HTR-8/SVneo (cell line): ENCODE measurements around the gene MAP7D1.

ENCODE experiments used
- DNase-seq: peaks from one replicate; pipeline ENCODE4 v3.0.0; 2011; ENCODE audit warnings: low spot score, mixed read lengths; ENCODE audit not compliant: insufficient read length
- FAIRE-seq: peaks from 2 replicates; lab custom pipeline; 2011; peaks lifted over from hg19 to GRCh38; lab: Jason Lieb, UNC

Gene MAP7D1

DNA sequence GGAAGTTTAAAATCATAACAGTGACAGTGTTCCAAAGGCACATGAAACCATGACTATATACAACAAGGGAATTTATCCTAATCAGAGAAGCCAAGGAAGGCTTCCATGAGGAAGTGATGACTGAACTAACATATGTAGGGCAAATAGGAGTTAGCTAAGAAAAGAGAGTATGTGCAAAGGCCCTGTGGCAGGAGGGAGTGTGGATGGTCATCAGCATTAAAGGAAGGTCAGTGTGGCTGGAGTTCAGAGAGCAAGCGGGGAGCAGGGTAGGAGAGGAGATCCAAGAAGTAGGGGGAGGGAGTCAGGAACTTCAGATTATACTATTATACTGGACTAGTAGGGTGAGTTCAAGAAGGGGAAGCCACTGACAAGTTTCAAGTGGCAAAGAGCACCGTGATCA lies 8.4 kb downstream of the MAP7D1 start:
- no peak for DNase-seq
- no peak for FAIRE-seq

DNA sequence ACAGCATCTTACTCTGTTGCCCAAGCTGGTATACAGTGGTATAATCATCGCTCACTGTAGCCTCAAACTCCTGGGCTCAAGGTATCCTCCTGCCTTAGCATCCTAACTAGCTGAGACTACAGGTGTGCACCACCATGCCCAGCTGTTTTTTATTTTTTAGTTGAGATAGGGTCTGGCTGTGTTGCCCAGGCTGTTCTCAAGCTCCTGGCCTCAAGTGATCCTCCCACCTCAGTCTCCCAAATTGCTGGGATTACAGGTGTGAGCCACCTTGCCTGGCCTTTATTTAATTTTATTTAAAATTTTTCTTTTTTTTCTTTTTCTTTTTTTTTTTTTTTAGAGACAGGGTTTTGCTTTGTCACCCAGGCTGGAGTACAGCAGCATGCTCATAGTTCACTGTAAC lies 9.2 kb downstream of the MAP7D1 start:
- no peak for FAIRE-seq
- no peak for DNase-seq

DNA sequence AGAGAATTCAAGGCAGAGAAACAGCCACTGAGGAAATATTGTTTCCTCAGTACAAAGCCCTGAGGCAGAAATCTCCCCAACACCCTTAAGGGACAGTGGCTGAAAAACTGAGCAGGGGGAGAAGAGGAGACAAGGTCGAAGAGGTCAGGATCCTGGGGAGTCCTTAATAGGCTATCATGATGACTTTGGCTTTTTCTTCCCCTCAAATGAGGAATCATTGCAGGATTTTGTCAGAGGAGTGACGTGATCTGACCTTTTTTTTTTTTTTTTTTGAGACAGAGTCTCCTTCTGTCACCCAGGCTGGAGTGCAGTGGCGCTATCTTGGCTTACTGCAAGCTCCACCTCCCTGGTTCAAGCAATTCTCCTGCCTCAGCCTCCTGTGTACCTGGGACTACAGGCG lies 10.2 kb downstream of the MAP7D1 start:
- no peak for DNase-seq
- FAIRE-seq = no peak

DNA sequence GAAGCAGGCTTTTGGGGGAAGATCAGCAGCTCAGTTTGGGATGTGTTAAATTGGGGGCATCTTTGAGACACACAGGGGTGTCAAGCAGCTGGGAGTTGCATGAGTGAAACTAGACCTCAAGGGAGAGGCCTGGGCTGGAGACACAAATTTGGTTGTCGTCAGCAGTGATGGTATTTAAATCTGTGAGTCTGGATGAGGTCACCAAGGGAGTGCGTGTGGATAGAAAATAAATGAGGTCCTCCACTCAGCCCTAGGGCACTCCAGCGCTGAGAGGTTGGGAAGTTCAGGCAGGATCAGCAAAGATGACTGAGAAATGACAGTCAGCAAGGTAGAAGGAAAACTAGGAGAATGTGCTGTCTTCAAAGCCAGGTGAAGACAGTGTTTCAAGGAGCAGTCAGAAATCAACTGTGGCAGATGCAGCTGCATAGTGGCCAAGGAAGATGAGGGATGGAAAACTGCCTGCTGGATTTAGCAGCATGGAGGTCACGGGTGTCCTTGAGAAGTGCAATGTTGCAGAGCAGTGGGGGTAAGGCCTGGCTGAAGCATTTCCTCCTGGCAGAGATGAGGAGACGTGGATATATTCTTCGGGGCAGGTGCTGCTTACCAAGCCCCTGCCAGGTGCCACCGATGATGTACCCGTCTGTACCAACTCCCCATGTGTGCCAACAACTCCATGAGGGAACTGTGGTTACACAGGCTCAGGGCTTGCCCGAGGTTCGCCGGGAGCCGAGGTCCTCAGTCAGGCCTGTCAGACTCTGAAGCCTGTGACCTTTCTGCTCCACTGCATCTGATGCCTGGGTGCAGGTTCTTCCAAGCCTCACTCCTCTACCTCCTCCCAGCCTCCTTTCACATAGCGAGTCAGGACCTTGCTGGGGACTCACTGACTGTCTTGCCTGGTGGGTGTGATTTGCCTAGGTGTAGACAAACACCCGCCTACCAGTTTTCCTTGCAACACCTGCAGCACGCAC lies 11.3 kb downstream of the MAP7D1 start:
- DNase-seq = no peak
- FAIRE-seq = no peak

DNA sequence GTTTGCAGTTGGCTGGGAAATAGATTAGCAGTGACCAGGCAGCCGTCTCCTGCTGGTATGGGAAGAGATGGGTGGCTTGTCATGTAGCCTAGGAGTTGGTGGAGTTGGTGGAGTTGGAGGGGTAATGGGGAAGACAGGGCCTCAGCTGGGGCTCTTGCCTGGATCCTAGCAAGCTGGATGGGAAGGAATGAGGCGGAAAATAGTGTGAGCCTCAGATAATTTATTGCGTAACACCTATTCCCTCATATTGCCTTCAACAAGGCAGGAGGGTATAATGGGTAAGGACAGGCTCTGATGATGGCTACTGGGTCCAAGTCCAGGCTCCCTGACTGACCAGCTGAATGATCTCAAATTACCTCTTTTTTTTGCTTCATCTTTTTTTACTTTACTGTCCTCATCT lies 12.6 kb downstream of the MAP7D1 start:
- no peak for DNase-seq
- FAIRE-seq = no peak

DNA sequence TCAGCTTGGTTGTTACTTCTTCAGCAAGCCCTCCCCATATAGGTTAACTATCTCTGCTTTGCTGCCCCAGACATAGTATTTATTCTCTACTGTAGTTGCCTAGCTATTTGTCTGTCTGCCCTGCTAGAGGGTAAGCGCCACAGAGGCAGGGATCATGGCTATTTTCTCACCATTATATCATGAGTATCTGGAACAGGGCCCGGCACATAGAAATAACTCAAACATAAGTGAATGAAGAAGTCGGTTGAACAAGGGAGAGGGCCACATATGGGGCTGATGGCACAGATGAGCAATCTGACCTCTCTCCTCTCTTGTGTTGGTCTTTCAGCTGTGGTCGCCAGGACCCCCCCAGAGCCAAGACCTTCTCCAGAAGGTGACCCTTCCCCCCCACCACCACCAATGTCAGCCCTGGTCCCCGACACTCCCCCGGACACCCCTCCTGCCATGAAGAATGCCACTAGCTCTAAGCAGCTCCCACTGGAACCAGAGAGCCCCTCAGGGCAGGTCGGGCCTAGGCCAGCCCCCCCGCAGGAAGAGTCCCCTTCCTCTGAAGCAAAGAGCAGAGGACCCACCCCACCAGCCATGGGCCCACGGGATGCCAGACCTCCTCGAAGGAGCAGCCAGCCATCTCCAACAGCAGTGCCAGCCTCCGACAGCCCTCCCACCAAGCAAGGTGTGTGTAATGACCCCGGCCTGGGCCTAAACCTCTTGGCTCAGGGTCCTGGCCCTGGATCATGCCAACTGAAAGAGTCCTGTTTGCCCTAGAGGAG lies 14.9 kb downstream of the MAP7D1 start:
- DNase-seq (no peak), FAIRE-seq (no peak)

DNA sequence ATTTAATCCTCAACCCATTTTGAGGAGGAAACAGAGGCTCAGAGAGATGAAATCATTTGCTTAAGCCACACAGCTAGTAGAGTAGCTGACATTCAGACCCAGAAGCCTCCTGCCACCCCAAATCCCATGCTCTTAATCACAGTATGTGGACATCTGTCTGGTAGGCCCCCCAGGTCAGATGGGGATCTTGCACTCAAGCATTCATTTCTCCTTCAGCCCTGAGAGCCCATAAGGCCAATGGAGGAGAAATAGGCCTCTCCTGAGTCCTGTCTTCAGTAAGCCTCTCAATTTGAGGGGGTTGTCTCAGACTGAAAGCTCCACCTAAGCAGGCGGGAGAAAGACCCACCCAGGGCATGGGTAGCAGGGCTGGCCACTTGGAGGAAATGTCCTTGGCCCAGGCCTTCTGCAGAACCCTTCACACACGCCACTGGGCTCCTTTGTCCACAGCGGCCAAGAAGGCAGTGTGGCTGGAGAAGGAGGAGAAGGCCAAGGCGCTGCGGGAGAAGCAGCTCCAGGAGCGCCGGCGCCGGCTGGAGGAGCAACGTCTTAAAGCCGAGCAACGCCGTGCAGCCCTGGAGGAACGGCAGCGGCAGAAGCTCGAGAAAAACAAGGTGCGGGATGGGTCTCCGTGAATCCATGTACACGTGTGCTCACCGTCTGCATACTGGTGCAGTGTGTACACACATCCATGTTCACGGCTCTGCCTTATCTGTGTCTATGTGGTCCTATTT lies 16.2 kb downstream of the MAP7D1 start:
- FAIRE-seq (no peak), DNase-seq (no peak)

DNA sequence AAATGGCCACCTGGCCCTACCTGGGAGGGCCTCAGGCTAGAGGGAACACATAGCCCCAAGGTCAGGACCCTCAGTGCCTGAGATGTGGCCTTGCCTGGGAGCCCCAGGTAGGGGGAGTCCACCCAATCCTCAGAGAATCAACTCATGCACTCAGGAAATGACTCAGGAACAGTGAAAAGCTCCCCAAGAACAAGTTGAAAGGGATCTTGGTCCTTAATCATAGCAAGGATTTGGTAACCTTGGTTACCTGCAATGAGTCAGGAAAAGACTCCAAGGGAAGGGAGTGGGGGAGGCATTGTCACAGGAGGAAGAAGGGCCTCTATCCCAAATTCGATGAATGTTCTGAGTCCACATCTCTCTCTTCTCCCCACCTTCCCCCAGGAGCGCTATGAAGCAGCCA lies 17.0 kb downstream of the MAP7D1 start:
- DNase-seq (no peak), FAIRE-seq (no peak)

DNA sequence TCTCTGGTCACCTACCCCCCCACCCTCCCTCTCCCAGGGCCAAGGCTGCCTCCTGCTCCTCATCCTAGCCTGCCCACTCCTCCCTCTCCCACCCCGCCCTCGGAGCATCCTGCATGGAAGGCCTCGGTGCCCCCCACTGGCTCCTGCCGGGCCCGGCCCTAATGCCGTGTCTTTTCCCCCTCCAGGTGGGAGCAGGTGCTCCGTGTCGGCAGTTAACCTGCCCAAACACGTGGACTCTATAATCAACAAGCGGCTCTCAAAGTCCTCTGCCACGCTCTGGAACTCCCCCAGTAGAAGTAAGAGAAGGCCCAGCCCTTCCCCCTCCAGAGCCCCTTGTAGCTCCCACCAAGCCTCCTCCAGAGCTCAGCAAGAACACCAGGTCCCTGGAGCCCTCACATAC lies 18.8 kb downstream of the MAP7D1 start:
- FAIRE-seq (no peak), DNase-seq (no peak)

DNA sequence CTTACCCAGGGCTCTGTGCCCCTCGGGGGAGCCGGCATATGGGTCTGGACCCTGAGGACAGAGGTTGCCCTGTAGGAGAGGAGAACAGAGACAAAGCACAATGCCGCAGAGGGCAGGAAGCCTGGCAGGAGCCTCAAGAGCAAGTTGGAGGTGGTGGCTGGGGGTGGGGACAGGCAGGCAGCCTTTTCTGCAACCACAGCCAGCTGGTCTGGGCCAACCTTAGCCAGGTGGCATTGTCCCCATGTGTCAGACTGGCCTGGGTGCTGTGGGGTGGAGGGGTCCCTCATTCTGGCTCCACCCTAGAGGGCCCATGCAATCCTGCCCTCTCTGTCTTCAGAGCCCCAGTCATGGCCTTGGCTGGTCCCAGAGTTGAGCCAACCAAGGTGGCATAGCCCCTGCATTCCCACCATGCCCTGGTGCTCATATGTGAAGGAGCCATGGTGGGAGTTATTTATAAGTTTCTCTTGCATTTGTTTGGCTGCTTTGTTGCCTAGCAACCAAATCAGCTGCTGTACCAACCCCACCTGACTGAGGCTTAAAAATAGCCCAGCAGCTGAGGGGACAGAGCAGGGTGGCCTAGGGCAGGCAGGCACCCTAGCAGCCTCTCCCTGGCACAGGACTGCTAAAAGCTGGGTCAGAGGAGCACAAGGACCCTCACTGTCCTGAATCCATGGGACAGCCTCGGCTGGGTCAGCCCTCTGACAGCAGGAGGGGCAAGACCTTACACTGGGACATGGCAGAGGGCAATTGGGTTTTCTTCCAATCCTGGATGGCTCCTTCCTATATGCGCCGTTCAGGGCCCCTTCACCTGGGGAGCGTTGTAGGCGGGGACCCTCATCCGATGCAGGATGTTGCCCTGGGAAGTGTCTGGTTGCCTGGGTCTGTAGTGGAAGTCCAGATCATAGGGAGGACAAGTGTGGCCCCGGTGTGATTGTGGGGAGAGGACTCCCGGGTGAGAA lies 19.5 kb downstream of the MAP7D1 start:
- DNase-seq (no peak), FAIRE-seq (no peak)

DNA sequence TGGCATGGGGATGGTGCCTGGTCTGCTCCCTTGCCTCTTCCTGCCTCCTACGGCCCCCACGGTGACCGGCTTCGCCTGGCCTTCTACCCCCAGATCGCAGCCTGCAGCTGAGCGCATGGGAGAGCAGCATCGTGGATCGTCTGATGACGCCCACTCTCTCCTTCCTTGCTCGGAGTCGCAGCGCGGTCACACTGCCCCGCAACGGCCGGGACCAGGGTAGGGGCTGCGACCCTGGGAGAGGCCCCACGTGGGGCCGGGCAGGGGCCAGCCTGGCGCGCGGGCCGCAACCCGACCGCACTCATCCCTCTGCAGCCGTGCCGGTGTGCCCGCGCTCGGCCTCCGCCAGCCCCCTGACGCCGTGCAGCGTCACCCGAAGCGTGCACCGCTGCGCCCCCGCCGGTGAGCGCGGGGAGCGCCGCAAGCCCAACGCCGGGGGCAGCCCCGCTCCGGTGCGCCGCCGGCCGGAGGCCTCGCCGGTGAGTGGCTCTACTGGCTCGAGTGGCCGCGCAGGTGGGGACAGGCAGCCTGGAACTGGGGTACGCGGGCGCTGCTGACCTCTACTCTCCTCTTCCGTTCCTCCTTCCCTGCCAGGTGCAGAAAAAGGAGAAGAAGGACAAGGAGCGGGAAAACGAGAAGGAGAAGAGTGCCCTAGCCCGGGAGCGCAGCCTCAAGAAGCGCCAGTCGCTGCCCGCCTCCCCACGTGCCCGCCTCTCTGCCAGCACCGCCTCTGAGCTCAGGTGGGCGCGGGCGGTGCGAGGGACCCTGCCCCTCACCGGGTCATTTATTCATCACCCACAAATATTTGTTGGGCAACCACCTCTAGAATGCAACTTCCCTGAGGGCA lies 20.4 kb downstream of the MAP7D1 start:
- DNase-seq (no peak), FAIRE-seq (no peak)

DNA sequence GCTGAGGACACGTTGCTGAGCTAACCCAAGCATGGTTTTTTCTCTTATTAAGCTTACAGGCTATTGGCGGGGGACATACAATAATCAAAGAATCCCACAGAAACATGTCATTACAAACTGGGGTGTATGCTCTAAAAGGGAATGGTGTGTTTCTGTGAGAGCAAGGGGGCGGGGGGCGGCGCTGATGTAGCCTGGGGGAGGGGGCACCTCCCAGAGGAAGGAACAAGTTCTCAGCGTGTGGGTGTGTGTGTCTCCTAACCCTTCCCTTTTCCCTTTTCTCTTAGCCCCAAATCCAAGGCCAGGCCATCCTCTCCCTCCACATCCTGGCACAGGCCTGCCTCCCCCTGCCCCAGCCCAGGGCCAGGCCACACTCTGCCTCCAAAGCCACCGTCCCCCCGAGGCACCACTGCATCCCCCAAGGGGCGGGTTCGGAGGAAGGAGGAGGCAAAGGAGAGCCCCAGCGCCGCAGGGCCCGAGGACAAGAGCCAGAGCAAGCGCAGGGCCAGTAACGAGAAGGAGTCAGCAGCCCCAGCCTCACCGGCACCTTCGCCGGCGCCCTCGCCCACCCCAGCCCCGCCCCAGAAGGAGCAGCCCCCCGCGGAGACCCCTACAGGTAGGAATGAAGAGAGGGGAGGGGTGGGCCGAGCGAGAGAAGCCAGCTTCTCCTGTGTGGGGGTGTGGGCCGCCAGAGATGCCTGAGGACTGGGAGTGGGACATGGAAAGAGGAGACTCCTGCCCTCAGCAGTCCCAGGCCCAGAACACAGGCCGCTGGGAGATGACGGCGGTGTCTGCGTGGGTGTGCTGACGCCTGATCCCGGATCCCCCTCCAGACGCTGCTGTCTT lies 21.9 kb downstream of the MAP7D1 start:
- no peak for FAIRE-seq

DNA sequence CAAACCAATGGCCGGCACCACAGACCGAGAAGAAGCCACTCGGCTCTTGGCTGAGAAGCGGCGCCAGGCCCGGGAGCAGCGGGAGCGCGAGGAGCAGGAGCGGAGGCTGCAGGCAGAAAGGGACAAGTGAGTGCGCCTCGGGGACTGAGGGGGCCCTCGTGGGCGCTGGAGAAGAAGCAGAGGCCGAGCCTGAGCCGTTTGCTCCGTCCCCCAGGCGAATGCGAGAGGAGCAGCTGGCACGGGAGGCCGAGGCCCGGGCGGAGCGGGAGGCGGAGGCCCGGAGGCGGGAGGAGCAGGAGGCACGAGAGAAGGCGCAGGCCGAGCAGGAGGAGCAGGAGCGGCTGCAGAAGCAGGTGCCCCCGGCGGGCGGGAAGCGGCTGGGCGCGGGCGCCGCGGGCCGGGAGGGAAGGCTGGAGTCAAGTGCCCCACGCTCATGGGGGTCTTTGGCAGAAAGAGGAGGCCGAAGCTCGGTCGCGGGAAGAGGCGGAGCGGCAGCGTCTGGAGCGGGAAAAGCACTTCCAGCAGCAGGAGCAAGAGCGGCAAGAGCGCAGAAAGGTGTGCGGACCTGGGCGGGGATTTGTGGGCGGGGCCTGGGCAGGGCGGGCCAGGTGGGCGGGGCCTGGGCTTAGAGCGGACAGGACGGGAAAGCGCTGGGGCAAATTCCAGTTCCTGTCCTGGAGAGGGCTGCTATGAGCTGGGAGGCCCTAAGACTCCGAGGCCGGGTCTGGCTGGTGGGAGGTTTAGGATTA lies 22.7 kb downstream of the MAP7D1 start:
- no peak for FAIRE-seq
- DNase-seq = no peak

More for the DNA sequence above, 21.9 kb downstream of the MAP7D1 start:
- DNase-seq = no peak

DNA sequence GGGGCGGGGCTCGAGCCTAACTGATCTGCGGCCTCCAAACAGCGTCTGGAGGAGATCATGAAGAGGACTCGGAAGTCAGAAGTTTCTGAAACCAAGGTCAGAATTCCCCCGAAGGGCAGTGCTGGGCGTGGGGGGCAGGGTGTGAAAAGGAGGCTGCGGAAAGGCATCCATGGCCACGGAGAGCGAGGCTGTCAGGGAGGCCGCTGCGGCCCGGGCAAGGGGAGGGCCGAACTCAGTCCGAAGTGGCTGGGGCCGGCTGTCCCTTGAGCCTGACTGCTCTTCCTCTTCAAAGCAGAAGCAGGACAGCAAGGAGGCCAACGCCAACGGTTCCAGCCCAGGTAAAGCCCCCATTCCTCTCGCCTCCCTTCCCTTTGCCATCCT lies 23.2 kb downstream of the MAP7D1 start:
- FAIRE-seq (no peak), DNase-seq (no peak)

DNA sequence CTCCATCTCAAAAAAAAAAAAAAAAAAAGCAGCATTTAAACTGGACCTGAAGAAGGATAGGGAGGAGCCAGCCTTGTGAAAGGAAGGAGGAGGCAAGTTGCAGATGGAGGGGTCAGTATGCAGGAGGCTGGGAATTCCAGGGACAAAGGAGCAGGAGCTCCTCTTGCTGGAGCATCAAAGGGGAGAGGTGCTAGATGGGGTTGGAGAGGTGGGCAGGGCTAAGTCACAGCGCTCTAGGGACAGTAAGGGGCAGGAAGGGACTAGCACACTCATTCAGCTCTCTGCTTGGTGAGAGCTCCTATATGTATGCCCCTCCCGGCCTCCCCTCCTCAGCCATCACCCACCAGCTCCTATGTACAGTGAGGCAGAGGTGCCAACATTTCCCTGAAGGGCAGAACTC lies 26.8 kb downstream of the MAP7D1 start:
- DNase-seq = no peak
- FAIRE-seq = no peak

DNA sequence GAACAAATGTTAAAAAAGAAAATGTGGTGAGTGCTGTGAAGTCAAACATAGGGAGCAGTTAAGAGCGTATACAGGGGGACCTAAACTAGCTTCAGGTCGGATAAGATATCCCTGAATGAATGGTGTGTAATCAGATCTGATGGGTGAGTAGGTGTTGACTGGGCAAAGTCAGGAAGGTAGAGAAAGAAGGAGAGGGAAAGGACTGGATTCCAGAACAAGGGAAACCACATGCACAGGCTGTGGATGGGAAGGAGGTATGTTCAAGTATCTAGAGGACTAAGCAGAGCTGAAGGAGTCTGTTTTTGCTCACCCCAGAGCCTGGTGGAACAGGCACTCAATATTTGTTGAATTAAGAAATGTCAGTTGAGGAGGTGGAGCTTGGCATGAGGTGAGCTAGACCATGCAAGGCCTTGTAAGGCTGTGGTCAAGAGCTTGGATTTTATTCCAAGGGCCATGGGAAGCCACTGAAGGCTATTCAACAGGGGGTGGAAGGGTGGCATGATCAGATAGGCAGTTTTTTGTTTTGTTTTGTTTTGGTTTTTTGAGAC lies 27.4 kb downstream of the MAP7D1 start:
- no peak for DNase-seq
- FAIRE-seq = no peak
